Suprapubic skin (tissue), 4 donors: ENCODE data around the gene NDUFC1. TPM values are rescaled to one million over a fixed set of nuclear protein-coding genes. Genes with fewer than 3 reads are reported as not detected.
A peak's percentile ranks its signal among the peaks of the same experiment; 100 is the strongest.

Source experiments
- DNase-seq, 2 donors: peaks; one replicate each; pipeline ENCODE4 v3.0.0-alpha.2; 2019; ENCODE audit warnings: low spot score in 2 of 2
- H3K27ac ChIP-seq: fragments of 200-600 bp; sonication (generic); one replicate; pipeline ENCODE4 v1.5.1; 2019
- H3K27me3 ChIP-seq: fragments of 200-600 bp; sonication (generic); one replicate; pipeline ENCODE4 v1.5.1; 2019
- H3K36me3 ChIP-seq: fragments of 200-600 bp; sonication (generic); one replicate; pipeline ENCODE4 v1.5.1; 2019
- H3K4me1 ChIP-seq: fragments of 200-600 bp; sonication (generic); one replicate; pipeline ENCODE4 v1.5.1; 2019
- H3K4me3 ChIP-seq: fragments of 200-600 bp; sonication (generic); one replicate; pipeline ENCODE4 v1.5.1; 2019; ENCODE audit warnings: mild to moderate bottlenecking
- H3K9me3 ChIP-seq: fragments of 200-600 bp; sonication (generic); one replicate; pipeline ENCODE4 v1.5.1; 2019
- EP300 ChIP-seq: sonication (generic); formaldehyde crosslinking; IDR thresholded peaks from one replicate; pipeline ENCODE4 v1.6.1; 2017; ENCODE audit warnings: antibody characterized with exemption
- POLR2A ChIP-seq, 2 donors: fragments of 450-650 bp; IDR thresholded peaks; one replicate each; pipeline ENCODE4 v1.6.1; 2017; ENCODE audit warnings: antibody characterized with exemption in 2 of 2, mild to moderate bottlenecking in 2 of 2, moderate library complexity in 2 of 2
- POLR2AphosphoS5 ChIP-seq, 3 donors: sonication (generic); formaldehyde crosslinking; IDR thresholded peaks; one replicate each; pipeline ENCODE4 v1.6.1; 2017; ENCODE audit warnings: antibody characterized with exemption in 3 of 3
- WGBS: methylation state at CpG from one replicate; pipeline ENCODE4 v1.1.5; 2018; 5-methylcytosine and 5-hydroxymethylcytosine counted together
- total RNA-seq, 4 donors: library from RNA; depleted of rRNA; stranded (reverse); fragments of >200 nt; gene quantifications; one replicate each; pipeline ENCODE4 v1.1.0, GENCODE V29; 2016
- TF ChIP-seq, protein P1 (sequence below), 2 donors: fragments of 200-600 bp in 1 of 2; fragments of 450-650 bp in 1 of 2; sonication (generic) in 1 of 2; IDR thresholded peaks; one replicate each; pipeline ENCODE4 v1.5.1; 2016 to 2019; ENCODE audit warnings: antibody characterized with exemption in 2 of 2, mild to moderate bottlenecking in 1 of 2, moderate library complexity in 1 of 2

Gene NDUFC1
- total RNA-seq, 4 donors from 2014 or later = 23.1 to 78.2 (median 54.5) TPM

DNA sequence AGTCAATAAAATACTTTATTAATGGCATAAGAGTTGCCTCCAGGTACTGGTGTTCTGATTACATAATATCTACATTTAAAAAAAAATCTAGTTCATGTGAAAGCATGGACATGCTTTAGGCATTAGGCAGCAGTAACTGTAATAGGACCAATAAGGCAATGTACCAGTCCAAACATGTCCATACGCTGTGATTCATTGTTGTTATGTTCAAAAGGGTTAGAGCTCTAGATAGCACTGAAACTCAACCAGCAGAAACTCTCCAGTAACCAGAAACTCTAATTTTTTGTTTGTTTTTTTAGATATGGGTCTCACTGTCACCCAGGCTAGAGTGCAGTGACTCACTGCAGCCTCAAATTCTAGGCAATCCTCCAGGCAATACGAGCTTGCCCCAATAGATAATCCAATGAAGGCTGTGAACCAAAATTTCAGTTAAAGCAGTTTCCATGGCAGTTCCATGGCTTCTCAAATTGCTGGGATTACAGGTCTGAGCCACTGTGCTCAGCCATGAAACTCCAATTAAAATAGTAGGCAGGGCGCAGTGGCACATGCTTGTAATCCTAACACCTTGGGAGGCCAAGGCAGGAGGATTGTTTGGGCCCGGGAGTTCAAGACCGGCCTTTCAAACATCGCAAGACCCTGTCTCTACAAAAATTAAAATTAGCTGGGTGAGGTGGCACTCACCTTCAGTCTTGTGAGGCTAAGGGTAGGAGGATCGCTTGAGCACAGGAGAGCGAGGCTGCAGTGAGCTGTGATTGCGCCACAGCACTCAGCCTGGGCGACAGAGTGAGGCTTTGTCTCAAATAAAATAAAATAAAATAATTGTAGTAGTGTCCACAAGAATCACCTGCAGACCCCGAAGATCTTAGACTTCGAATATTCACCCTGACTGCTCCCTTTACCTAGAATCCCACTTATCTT lies 58.6 kb downstream of the NDUFC1 start:
- 80% methylated on average over 12 of the region's 12 CpGs for WGBS
- Histone ChIP-seq H3K36me3 (no peaks in the 10 kb centered on the region), H3K27me3 (no peaks in the 10 kb centered on the region), H3K27ac (peak overlapping the region; percentile 81), H3K4me3 (no peak overlapping the region), H3K9me3 (no peaks in the 10 kb centered on the region), H3K4me1 (peaks cover 15% of the 10 kb centered on the region)
- TF ChIP-seq POLR2A (IDR thresholded peaks at IDR 0.05) = no peak
- TF ChIP-seq EP300 = no peak
- TF ChIP-seq, protein P1, sequence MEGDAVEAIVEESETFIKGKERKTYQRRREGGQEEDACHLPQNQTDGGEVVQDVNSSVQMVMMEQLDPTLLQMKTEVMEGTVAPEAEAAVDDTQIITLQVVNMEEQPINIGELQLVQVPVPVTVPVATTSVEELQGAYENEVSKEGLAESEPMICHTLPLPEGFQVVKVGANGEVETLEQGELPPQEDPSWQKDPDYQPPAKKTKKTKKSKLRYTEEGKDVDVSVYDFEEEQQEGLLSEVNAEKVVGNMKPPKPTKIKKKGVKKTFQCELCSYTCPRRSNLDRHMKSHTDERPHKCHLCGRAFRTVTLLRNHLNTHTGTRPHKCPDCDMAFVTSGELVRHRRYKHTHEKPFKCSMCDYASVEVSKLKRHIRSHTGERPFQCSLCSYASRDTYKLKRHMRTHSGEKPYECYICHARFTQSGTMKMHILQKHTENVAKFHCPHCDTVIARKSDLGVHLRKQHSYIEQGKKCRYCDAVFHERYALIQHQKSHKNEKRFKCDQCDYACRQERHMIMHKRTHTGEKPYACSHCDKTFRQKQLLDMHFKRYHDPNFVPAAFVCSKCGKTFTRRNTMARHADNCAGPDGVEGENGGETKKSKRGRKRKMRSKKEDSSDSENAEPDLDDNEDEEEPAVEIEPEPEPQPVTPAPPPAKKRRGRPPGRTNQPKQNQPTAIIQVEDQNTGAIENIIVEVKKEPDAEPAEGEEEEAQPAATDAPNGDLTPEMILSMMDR (IDR thresholded peaks at IDR 0.05) = no peak
- no peak for TF ChIP-seq POLR2AphosphoS5 (IDR thresholded peaks at IDR 0.05)
- no peak for DNase-seq

DNA sequence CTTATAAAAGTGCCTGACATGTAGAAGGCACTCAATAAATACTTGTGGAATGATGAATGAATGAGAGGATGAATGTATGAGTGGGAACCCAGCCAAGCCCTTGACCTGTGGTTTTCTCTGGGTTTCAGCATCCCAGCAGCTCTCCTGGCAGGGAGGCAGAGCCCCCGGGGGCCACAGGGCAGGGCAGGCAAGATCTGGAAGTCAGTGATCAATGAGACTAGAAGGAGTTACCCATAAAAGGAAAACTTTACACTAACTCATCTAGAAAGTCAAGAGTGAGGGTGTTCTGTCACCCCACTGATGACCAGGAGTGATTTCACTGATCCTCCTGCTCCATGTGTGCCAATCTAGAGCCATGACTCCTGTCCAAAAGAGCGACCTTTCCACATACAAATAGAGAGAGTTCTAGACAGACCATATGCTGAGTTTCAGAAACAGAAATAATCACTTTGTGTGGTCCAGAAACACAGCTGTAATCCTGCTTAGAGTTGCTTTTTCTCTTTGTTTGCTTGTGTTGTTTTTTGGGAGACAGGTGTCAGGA lies 59.7 kb downstream of the NDUFC1 start:
- H3K4me3 ChIP-seq = no peak overlapping the region
- 63% methylated on average over 2 of the region's 2 CpGs for WGBS
- TF ChIP-seq POLR2A (IDR thresholded peaks at IDR 0.05) = no peak
- TF ChIP-seq, protein P1 (IDR thresholded peaks at IDR 0.05) = no peak
- TF ChIP-seq POLR2AphosphoS5 (IDR thresholded peaks at IDR 0.05) = no peak
- TF ChIP-seq EP300 = no peak
- H3K4me1 ChIP-seq = peaks cover 12% of the 10 kb centered on the region
- DNase-seq = no peak
- H3K36me3 ChIP-seq = no peaks in the 10 kb centered on the region
- peak overlapping the region; percentile 81 for H3K27ac ChIP-seq
- no peaks in the 10 kb centered on the region for H3K9me3 ChIP-seq
- no peaks in the 10 kb centered on the region for H3K27me3 ChIP-seq

DNA sequence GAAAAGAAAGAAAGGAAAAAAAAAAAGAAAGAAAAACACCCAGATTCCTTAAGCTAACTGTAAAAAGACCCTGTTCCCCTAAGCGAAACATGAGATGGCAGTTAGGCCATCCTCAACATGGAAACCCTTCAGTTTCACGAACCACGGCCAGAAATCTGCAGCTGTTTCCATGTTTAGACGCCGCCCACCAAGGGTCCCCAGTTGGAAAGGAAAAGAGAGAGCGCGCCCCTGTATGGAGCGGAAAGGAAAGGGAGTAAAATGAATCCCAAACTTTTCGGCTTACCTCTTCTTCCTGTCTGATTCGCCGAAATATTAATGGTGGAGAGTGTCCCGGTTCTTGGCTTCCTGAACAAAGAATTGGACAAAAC lies 60.5 kb downstream of the NDUFC1 start:
- 93% methylated on average over 12 of the region's 12 CpGs for WGBS

DNA sequence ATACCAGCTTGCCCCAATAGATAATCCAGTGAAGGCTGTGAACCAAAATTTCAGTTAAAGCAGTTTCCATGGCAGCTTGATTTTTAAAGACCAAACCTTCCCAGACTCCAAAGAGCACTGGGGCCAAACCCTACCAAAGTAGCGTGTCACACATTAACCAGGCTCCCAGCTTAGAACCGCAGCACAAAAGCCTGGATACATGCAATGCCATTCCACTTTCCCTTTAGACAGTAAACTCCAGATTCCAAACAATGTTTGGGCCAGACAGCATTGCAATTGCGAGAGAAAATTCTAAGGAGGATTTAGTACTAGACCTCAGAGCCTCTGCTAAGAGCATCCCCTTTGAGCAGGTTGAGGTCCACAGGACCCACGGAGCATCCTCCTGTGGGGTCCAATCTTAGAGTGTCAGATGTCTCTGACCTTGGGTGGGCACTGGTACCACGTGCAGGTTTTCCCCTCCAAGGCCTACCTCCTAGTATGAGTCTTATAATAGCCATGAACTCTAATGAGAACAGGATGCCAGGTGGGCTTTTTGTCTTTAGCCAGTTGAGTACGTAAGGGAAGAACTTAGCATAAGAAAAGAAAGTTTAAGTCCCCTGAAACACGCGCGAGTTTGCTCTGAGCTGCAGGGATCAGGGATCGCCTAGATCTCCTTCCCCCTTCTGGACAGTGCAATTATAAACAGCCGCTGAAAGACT lies 61.0 kb downstream of the NDUFC1 start:
- no peak for DNase-seq
- H3K9me3 ChIP-seq = no peaks in the 10 kb centered on the region
- H3K4me3 ChIP-seq = no peak overlapping the region
- no peak overlapping the region for H3K27ac ChIP-seq
- TF ChIP-seq, protein P1 (IDR thresholded peaks at IDR 0.05) = no peak
- no peak for TF ChIP-seq EP300
- TF ChIP-seq POLR2A (IDR thresholded peaks at IDR 0.05) = no peak
- no peak for TF ChIP-seq POLR2AphosphoS5 (IDR thresholded peaks at IDR 0.05)
- H3K4me1 ChIP-seq = peaks cover 12% of the 10 kb centered on the region
- H3K27me3 ChIP-seq = no peaks in the 10 kb centered on the region
- no peaks in the 10 kb centered on the region for H3K36me3 ChIP-seq
- WGBS = 93% methylated on average over 11 of the region's 11 CpGs

More for the DNA sequence above, 60.5 kb downstream of the NDUFC1 start:
- H3K27ac ChIP-seq = no peak overlapping the region
- no peaks in the 10 kb centered on the region for H3K36me3 ChIP-seq
- H3K4me1 ChIP-seq = peaks cover 12% of the 10 kb centered on the region
- H3K9me3 ChIP-seq = no peaks in the 10 kb centered on the region
- no peak overlapping the region for H3K4me3 ChIP-seq
- no peaks in the 10 kb centered on the region for H3K27me3 ChIP-seq
- no peak for DNase-seq
- TF ChIP-seq POLR2A (IDR thresholded peaks at IDR 0.05) = no peak
- TF ChIP-seq EP300 = no peak
- TF ChIP-seq POLR2AphosphoS5 (IDR thresholded peaks at IDR 0.05) = no peak
- TF ChIP-seq, protein P1 (IDR thresholded peaks at IDR 0.05) = no peak

Other genes starting within 250 kb of the NDUFC1 start
- gene ELF2, start 125.3 kb downstream of the NDUFC1 start, total RNA-seq = 10 to 100 TPM; 32.0 to 92.0 (median 48.5) TPM
- under 1 TPM in 2 of 4 donors, not detected in 2; 0.36 to 0.60 TPM for gene MGARP, start 22.3 kb downstream of the NDUFC1 start, total RNA-seq
- 10 to 100 TPM; 26.5 to 41.8 (median 27.8) TPM for gene NAA15, start 972 bp downstream of the NDUFC1 start, total RNA-seq
- 10 to 100 TPM in 1 of 4 donors, 1 to 10 TPM in 3; 8.1 to 10.8 (median 9.2) TPM for gene RAB33B, start 151.6 kb upstream of the NDUFC1 start, total RNA-seq